Trophoblast cell (in vitro differentiated cells and primary cell): Measurements from ENCODE around the gene NSRP1.

Source experiments
- DNase-seq, 2 donors: peaks; one replicate each; pipeline ENCODE4 v3.0.0-alpha.2; 2016
- H2AFZ ChIP-seq: 2 replicates; pipeline ENCODE4 v1.6.1; 2013; ENCODE audit warnings: low read length, moderate library complexity, mild to moderate bottlenecking; ENCODE audit not compliant: insufficient read depth, poor library complexity
- H2AK5ac ChIP-seq: 2 replicates; pipeline ENCODE4 v1.6.1; 2013; ENCODE audit warnings: mild to moderate bottlenecking, low read length
- H2BK120ac ChIP-seq: 2 replicates; pipeline ENCODE4 v1.6.1; 2013; ENCODE audit warnings: low read length, mild to moderate bottlenecking, moderate library complexity; ENCODE audit not compliant: insufficient read depth, poor library complexity
- H2BK12ac ChIP-seq: 2 replicates; pipeline ENCODE4 v1.6.1; 2013; ENCODE audit warnings: mild to moderate bottlenecking, low read length, moderate library complexity
- H2BK5ac ChIP-seq: 2 replicates; pipeline ENCODE4 v1.6.1; 2013; ENCODE audit warnings: low read length, low read depth, moderate library complexity, mild to moderate bottlenecking; ENCODE audit not compliant: poor library complexity
- H3K14ac ChIP-seq: 2 replicates; pipeline ENCODE4 v1.6.1; 2013; ENCODE audit warnings: mild to moderate bottlenecking, low read length
- H3K18ac ChIP-seq: 2 replicates; pipeline ENCODE4 v1.6.1; 2013; ENCODE audit warnings: mild to moderate bottlenecking, low read length
- H3K23ac ChIP-seq: 2 replicates; pipeline ENCODE4 v1.6.1; 2013; ENCODE audit warnings: low read length
- H3K27ac ChIP-seq: 2 replicates; pipeline ENCODE4 v1.5.1; 2013; ENCODE audit warnings: low read depth, mild to moderate bottlenecking, inconsistent platforms, low read length, moderate library complexity
- H3K27me3 ChIP-seq: 2 replicates; pipeline ENCODE4 v1.6.1; 2013; ENCODE audit warnings: inconsistent platforms, mild to moderate bottlenecking, low read length, moderate library complexity; ENCODE audit not compliant: insufficient read depth
- H3K36me3 ChIP-seq, 2 experiments: 1 replicate in 1 of 2; 2 replicates in 1 of 2; pipeline ENCODE4 v1.6.1; 2013; ENCODE audit warnings: low read length in 2 of 2, mild to moderate bottlenecking in 2 of 2, moderate library complexity in 1 of 2; ENCODE audit not compliant: insufficient read depth in 2 of 2, control insufficient read depth in 1 of 2
- H3K4ac ChIP-seq: 2 replicates; pipeline ENCODE4 v1.6.1; 2013; ENCODE audit warnings: low read depth, mild to moderate bottlenecking, low read length, moderate library complexity
- H3K4me1 ChIP-seq, 2 experiments: 1 replicate in 1 of 2; 2 replicates in 1 of 2; pipeline ENCODE4 v1.6.1; 2013; ENCODE audit warnings: low read length in 2 of 2, mild to moderate bottlenecking in 2 of 2, moderate library complexity in 1 of 2; ENCODE audit not compliant: insufficient read depth in 2 of 2, control insufficient read depth in 1 of 2
- H3K4me2 ChIP-seq: 2 replicates; pipeline ENCODE4 v1.6.1; 2013; ENCODE audit warnings: inconsistent platforms, mild to moderate bottlenecking, low read length, moderate library complexity
- H3K4me3 ChIP-seq: 2 replicates; pipeline ENCODE4 v1.5.1; 2013; ENCODE audit warnings: mild to moderate bottlenecking, low read depth, low read length, inconsistent platforms
- H3K79me1 ChIP-seq: one replicate; pipeline ENCODE4 v1.6.1; 2013; ENCODE audit warnings: low read length
- H3K79me2 ChIP-seq: 2 replicates; pipeline ENCODE4 v1.6.1; 2013; ENCODE audit warnings: low read length, mild to moderate bottlenecking; ENCODE audit not compliant: control insufficient read depth, insufficient read depth, poor library complexity
- H3K9ac ChIP-seq: 2 replicates; pipeline ENCODE4 v1.6.1; 2013; ENCODE audit warnings: mild to moderate bottlenecking, low read length
- H3K9me3 ChIP-seq: 2 replicates; pipeline ENCODE4 v1.6.1; 2013; ENCODE audit warnings: low read depth, mild to moderate bottlenecking, control low read depth, inconsistent platforms, low read length; ENCODE audit not compliant: insufficient read depth
- H4K12ac ChIP-seq: 2 replicates; pipeline ENCODE4 v1.6.1; 2013; ENCODE audit warnings: low read depth, mild to moderate bottlenecking, low read length, moderate library complexity
- H4K8ac ChIP-seq: 2 replicates; pipeline ENCODE4 v1.6.1; 2013; ENCODE audit warnings: low read depth, mild to moderate bottlenecking, low read length, moderate library complexity
- H4K91ac ChIP-seq: one replicate; pipeline ENCODE4 v1.6.1; 2013; ENCODE audit warnings: low read depth, mild to moderate bottlenecking, low read length, moderate library complexity
- WGBS: extraction: QIAGEN DNeasy Blood & Tissue Kit; methylation state at CpG from one replicate; pipeline ENCODE4 v1.1.7; 2013; ENCODE audit warnings: missing lambda C conversion rate; ENCODE audit not compliant: insufficient read length, insufficient coverage; ENCODE audit errors: extremely low coverage; 5-methylcytosine and 5-hydroxymethylcytosine counted together

NSRP1 gene

DNA sequence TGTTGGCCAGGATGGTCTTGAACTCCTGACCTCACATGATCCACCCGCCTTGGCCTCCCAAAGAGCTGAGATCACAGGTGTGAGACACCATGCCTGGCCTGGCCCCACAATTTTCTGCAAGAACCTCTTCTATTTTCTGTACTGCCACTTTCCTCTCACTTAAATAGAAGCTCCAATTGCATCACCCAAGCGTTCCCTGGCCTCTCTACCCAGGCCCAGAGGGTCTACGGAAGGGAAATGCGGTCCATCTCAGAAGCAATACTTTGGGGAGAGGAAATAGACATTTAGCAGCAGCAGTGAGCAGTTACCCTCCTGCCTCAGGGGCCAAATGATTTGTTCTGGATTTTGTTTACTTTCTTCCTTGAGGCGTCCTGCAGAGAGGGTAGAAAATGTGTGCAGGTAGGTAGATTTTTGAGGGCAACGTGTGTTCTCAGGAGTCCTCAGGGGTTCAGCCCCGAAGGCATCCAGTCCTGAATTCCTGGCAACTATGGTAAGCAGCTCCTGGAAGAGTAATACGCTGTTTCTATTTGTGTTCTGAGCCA, 107.9 kb downstream of the NSRP1 start:
- Histone ChIP-seq H3K79me1 (peaks cover 4% of the 10 kb centered on the region), H3K9ac (no peak overlapping the region), H2BK12ac (no peak overlapping the region), H2AK5ac (no peak overlapping the region), H3K4me1 (peaks cover 15% of the 10 kb centered on the region in 2 experiments), H4K8ac (no peak overlapping the region), H3K4me3 (no peak overlapping the region), H3K36me3 (no peaks in the 10 kb centered on the region), H3K4ac (no peak overlapping the region), H3K27me3 (no peaks in the 10 kb centered on the region), H4K91ac (no peak overlapping the region), H3K27ac (no peak overlapping the region), H4K12ac (no peak overlapping the region), H3K14ac (no peak overlapping the region), H2BK120ac (no peak overlapping the region), H3K4me2 (no peak overlapping the region), H2BK5ac (no peak overlapping the region), H3K23ac (no peak overlapping the region), H3K18ac (no peak overlapping the region), H3K9me3 (no peaks in the 10 kb centered on the region), H3K79me2 (no peaks in the 10 kb centered on the region), H2AFZ (no peak overlapping the region)
- no CpG with 5 or more reads among the region's 8 CpGs for WGBS
- DNase-seq: peak; percentile 15 to 31

DNA sequence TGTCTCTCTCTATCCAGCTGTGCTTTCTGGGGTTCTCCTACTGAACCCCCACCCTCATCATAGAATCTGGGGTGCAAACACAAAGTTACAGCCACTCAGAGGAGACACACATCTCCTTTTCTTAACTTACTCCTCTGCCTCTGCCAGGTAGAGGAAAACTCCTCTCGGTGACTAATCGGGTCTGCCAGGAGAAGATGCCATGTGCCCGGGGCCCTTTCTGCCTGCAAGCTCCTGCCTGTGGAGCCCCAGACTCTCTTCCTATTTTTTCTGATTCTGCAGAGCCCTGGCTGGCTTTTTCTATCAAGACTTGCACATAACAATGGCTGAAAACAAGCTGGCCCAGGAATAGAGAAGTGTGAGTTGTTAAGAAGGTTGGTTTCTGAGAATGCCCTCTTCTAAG, 108.5 kb downstream of the NSRP1 start:
- H2BK120ac ChIP-seq: no peak overlapping the region
- H3K36me3 ChIP-seq: no peaks in the 10 kb centered on the region
- H3K4me2 ChIP-seq: no peak overlapping the region
- no CpG with 5 or more reads among the region's 3 CpGs for WGBS
- H2BK5ac ChIP-seq: peak overlapping the region; percentile 8
- H3K27ac ChIP-seq: peak overlapping the region; percentile 70
- H4K8ac ChIP-seq: no peak overlapping the region
- H4K12ac ChIP-seq: no peak overlapping the region
- no peak overlapping the region for H3K9ac ChIP-seq
- peak overlapping the region; percentile 44 for H3K14ac ChIP-seq
- H3K9me3 ChIP-seq: no peaks in the 10 kb centered on the region
- H3K4me1 ChIP-seq: peaks cover 11 to 15% of the 10 kb centered on the region in 2 experiments
- no peak overlapping the region for H3K23ac ChIP-seq
- H3K27me3 ChIP-seq: no peaks in the 10 kb centered on the region
- peak; percentile 65 to 73 for DNase-seq
- no peak overlapping the region for H3K18ac ChIP-seq
- H2AK5ac ChIP-seq: no peak overlapping the region
- H3K79me1 ChIP-seq: peaks cover 4% of the 10 kb centered on the region
- no peak overlapping the region for H2BK12ac ChIP-seq
- H3K4ac ChIP-seq: no peak overlapping the region
- H4K91ac ChIP-seq: peak overlapping the region; percentile 72
- no peaks in the 10 kb centered on the region for H3K79me2 ChIP-seq
- no peak overlapping the region for H2AFZ ChIP-seq
- no peak overlapping the region for H3K4me3 ChIP-seq

DNA sequence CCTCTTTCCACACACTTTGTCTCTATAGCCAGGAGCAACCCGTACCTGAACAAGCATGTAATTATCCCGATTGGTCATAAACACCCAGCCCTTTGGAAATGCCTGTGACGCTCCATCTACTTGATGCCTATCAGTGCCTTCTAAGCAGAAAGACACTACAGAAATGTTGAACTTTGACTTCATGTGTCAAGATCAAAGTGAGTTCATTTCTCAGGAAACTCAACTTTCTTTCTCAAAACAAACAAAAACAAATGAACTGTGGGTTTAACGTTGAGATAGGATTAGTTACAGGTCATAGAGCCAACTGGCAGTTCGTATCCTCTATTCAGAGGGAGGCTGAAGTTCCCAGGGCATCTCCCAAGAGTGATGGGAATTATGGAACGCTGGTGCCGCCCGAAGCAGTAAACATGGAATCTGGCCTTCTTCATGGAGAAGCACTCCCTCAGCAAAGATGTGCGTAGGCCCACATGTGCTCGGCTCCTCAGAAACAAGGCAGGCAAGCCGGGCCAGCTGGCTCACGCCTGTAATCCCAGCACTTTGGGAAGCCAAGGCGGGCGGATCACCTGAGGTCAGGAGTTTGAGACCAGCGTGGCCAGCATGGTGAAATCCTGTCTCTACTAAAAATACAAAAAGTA, 109.4 kb downstream of the NSRP1 start:
- H2BK5ac ChIP-seq: no peak overlapping the region
- H3K14ac ChIP-seq: no peak overlapping the region
- peak; percentile 97 for DNase-seq
- no peak overlapping the region for H2AK5ac ChIP-seq
- H3K9me3 ChIP-seq: no peaks in the 10 kb centered on the region
- no peak overlapping the region for H2BK120ac ChIP-seq
- no peak overlapping the region for H3K4me2 ChIP-seq
- no peak overlapping the region for H2AFZ ChIP-seq
- H3K79me2 ChIP-seq: no peaks in the 10 kb centered on the region
- peaks cover 4% of the 10 kb centered on the region for H3K79me1 ChIP-seq
- no peak overlapping the region for H3K4ac ChIP-seq
- H3K4me3 ChIP-seq: no peak overlapping the region
- H3K23ac ChIP-seq: no peak overlapping the region
- no peaks in the 10 kb centered on the region for H3K27me3 ChIP-seq
- no peak overlapping the region for H3K9ac ChIP-seq
- H4K8ac ChIP-seq: no peak overlapping the region
- peaks cover 11 to 15% of the 10 kb centered on the region in 2 experiments for H3K4me1 ChIP-seq
- H3K27ac ChIP-seq: no peak overlapping the region
- no peak overlapping the region for H3K18ac ChIP-seq
- H3K36me3 ChIP-seq: no peaks in the 10 kb centered on the region
- H4K91ac ChIP-seq: no peak overlapping the region
- H4K12ac ChIP-seq: no peak overlapping the region
- H2BK12ac ChIP-seq: no peak overlapping the region
- no CpG with 5 or more reads among the region's 15 CpGs for WGBS

DNA sequence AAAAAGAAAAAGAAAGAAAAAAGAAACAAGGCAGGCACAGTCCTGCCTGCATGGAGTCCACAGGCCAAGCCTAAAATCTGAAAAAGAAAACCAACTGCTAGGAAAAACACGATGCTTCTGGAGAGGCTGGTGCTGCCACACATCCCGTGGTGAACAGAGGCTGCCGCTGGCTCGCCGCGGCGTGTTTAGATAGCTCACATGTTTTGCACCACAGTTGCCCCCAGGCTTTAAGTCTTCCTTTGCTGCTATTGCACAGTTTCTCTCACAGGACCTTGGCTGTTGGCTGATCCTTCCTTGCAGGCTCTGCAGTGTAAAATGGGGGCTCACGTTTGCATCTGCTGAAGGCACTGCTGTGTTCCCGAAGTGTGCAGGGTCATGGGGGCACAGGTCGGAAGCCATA, 110.3 kb downstream of the NSRP1 start:
- Histone ChIP-seq H4K91ac (no peak overlapping the region), H3K27me3 (no peaks in the 10 kb centered on the region), H2BK12ac (no peak overlapping the region), H2AFZ (no peak overlapping the region), H2BK120ac (no peak overlapping the region), H3K4ac (no peak overlapping the region), H2BK5ac (no peak overlapping the region), H3K9ac (no peak overlapping the region), H3K79me2 (no peaks in the 10 kb centered on the region), H3K9me3 (no peaks in the 10 kb centered on the region), H3K14ac (no peak overlapping the region), H3K79me1 (peaks cover 4% of the 10 kb centered on the region), H3K4me1 (peaks cover 11 to 15% of the 10 kb centered on the region in 2 experiments), H2AK5ac (no peak overlapping the region), H3K4me3 (no peak overlapping the region), H3K36me3 (no peaks in the 10 kb centered on the region), H3K27ac (peak overlapping the region; percentile 36), H4K8ac (no peak overlapping the region), H4K12ac (no peak overlapping the region), H3K18ac (no peak overlapping the region), H3K23ac (no peak overlapping the region), H3K4me2 (no peak overlapping the region)
- WGBS: no CpG with 5 or more reads among the region's 10 CpGs
- DNase-seq: peak; percentile 93 to 97
